NCI-H146 treated with DMSO at 0.1 percent for 48 hours (cell line): ENCODE results near the gene RPGR.

ENCODE experiments used
- DNase-seq: peaks from one replicate; lab custom pipeline; 2025; ENCODE audit not compliant: unreplicated experiment; lab: John Stamatoyannopoulos, UW

Gene RPGR, protein sequence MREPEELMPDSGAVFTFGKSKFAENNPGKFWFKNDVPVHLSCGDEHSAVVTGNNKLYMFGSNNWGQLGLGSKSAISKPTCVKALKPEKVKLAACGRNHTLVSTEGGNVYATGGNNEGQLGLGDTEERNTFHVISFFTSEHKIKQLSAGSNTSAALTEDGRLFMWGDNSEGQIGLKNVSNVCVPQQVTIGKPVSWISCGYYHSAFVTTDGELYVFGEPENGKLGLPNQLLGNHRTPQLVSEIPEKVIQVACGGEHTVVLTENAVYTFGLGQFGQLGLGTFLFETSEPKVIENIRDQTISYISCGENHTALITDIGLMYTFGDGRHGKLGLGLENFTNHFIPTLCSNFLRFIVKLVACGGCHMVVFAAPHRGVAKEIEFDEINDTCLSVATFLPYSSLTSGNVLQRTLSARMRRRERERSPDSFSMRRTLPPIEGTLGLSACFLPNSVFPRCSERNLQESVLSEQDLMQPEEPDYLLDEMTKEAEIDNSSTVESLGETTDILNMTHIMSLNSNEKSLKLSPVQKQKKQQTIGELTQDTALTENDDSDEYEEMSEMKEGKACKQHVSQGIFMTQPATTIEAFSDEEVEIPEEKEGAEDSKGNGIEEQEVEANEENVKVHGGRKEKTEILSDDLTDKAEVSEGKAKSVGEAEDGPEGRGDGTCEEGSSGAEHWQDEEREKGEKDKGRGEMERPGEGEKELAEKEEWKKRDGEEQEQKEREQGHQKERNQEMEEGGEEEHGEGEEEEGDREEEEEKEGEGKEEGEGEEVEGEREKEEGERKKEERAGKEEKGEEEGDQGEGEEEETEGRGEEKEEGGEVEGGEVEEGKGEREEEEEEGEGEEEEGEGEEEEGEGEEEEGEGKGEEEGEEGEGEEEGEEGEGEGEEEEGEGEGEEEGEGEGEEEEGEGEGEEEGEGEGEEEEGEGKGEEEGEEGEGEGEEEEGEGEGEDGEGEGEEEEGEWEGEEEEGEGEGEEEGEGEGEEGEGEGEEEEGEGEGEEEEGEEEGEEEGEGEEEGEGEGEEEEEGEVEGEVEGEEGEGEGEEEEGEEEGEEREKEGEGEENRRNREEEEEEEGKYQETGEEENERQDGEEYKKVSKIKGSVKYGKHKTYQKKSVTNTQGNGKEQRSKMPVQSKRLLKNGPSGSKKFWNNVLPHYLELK

DNA sequence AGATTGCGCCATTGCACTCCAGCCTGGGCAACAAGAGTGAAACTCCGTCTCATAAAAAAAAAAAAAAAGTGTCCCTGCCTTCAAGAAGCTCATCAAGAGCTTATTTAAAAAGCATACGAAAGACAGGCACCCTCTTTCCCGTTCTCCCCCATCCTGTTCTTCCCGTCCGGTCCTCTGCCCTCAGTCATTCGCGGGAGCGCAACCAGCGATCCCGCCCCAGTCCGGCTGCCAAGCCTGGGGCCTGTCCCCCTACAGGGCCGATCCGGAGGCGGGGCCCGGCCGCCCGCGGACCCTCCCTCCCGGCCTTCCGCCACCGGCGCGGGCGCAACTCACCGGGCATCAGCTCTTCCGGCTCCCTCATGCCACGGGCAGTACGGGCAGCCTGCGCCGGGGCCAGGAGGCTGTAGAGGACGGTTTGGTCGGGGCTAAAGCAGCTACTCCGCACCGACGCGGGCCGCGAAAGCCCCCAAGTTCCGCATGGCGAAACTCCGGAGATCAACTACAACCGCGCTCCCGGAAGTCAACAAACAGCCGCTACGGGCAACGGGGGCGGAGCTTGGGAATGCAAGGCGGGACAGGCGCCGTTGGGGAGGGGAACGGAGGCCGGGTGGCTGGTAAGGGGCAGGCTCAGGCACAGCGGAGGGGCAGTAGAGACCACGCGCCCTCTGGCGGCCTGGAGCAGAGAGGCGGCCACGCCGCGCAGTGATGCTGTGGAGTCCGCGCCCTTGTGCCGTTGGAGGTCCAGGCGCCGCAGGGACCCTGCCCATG is at the start of gene RPGR:
RPGR (minus strand) TSS at position 503 of the 768 bp plus-strand sequence; CDS start at position 361, 142 bp downstream.
- DNase-seq, result peak; percentile 74

DNA sequence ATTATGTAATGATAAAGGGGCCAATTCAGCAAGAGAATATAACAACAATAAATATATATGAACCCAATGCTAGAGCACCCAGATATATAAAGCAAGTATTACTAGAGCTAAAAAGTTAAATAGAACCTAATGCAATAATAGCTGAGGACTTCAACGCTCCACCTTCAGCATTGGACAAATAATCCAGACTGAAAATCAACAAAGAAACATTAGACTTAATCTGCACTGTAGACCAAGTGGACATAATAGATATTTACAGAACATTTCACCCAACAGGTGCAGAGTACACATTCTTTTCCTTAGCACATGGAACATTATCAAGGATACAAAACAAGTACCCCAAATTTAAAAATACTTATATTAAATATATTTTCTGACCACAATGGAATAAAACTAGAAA is 49.4 kb upstream of the RPGR start:
- no peak for DNase-seq

- DNase-seq, result no peak
Observed at GRCh38 chrX:38375891-38376290, 48.6 kb upstream of the RPGR start.

DNA sequence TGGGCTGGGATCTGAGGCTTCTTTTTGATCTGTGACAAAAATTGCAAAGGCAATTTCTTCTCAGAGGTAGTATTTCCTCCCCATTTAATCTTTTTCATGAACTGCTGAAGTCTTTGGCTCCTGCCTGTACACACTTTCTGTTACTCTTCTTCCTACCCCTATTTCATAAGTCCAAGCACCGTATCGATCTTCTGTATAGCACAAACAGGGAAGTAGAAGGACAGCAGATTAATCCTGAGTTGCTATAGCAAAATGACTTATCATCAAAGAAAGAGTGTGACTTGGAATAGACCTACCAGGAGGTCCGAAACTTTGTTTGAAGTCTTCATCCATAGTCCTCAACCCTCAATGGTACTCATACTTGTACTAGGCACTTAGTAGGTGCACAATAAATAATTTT is 47.1 kb upstream of the RPGR start:
- no peak for DNase-seq

- DNase-seq, result no peak
Observed at GRCh38 chrX:38371641-38372040, 44.3 kb upstream of the RPGR start.

GRCh38 chrX:38368774-38369173 is 41.5 kb upstream of the RPGR start:
- DNase-seq, result no peak

GRCh38 chrX:38365954-38366353 is 38.6 kb upstream of the RPGR start:
- no peak for DNase-seq

DNA sequence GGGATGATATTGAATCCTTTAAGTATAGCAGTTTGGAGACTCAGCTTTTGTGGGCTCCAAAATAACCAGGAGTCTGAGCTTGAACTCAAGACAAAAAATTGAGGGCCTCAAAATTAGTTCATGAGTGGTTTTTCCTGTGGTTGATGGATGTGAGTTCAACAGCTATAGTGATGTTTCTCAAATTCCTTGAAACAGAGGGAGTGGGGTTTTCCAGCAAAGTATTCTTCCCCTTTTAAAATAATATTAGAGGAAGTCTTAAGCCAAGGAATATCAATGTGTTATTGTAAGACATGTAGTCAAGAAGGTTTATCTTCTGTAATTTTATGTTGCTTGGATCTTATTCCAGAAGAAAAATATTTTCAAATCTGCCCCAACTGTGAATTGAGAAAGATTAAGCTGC is 35.7 kb upstream of the RPGR start:
- DNase-seq, result no peak

- no peak for DNase-seq
Observed at GRCh38 chrX:38357747-38358673, 30.7 kb upstream of the RPGR start.

- no peak for DNase-seq
Observed at GRCh38 chrX:38356401-38356800, 29.1 kb upstream of the RPGR start.

- no peak for DNase-seq
Observed at GRCh38 chrX:38352362-38352761, 25.1 kb upstream of the RPGR start, which contains the start of gene OTC. OTC (plus strand) TSS chrX:38352604; CDS start chrX:38352697, 93 bp downstream.

DNA sequence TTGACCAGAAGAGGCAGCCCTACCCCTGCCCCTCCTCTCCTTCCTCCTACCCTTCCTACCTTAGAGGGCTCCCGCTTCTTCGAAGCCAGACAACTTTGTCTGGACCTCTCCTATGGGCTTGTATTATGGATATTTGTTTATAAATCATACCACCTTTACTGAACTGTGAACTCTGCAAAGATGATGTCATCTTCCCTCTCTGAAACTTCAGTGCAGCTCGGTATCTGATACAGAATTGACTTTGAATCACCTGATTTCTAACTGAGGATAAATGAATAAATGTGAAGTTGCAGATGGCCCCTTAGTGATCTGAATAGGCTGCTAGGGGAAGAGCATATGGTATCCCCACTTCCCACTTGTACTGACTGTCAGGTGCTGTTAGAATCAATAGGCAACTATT is 24.0 kb upstream of the RPGR start:
- no peak for DNase-seq

DNA sequence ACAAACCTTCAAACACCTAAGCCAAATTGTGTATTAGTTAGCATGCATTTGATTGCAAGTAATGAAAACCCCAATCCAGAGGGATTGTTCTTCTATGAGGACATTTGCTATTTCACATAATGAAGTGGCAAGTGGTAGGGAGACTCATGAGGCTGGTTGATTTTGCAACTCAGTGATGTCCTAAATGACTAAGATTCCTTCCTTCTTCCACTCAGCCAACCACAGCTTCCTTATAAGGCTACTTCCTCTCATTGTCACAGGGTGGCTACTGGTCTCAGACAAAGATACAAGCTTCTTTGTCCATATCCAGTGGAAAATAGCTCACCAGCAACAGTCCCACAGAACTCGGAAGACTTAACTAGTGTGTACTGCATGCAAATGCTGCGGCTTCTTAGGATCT is 19.8 kb upstream of the RPGR start:
- no peak for DNase-seq

DNA sequence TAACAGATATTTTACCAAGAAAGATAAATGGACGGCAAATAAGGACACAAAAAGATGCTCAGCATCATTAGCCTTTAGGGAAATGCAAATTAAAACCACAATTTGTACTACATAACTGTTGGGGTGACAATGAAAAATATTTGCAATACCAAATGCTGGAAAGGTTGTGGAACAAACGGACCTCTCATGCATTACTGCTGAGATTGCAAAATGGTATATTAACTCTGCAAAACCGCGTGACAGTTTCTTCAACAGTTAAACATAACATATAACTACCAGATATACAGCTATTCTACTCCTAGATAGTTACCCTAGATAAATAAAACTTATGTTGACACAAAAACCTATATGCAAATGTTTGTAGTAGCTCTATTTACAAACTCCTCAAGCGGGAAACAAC is 18.8 kb upstream of the RPGR start:
- DNase-seq, result no peak

DNA sequence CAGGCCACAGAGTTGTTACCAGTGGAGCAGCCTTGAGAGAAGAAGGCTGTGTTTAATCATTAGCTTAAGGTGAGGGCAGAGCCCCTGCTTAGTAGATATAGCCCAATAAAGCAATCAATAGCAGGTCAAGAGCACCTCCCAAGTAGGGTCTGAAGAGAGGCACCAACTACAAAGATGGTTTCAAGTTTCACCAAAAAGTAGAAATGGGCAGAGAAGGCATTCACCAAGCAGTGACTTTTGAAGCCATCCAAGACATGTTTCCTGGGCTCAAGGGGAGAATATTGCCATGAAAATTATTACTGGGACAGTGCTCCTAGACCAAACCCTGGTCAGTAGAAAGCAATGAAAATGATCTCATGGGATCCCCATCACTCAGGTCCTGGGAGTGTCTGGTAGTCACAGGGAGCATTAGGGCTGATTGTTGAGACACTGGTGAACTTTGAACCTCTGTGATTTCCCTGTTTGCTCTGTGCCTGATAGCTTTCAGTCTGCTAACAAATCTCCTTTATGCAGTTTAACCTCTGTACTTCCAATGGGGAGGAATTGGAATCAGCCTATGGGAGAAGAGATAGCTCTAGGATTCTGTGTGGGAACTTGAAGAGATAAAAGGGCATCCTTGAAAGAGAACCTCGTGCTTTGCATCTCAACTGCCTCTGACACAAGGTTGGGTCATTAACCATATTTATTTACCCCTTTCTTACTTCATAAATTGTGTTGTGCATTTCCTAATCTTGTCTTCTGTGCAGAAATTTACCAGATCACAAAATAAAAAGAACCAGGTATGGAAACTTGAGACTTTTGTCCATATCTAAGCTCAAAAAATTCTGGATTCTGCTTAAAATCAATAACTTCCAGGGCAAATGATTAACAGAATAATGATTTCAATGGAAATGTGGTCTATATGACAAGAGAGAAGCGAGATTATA is 15.8 kb upstream of the RPGR start:
- no peak for DNase-seq

DNA sequence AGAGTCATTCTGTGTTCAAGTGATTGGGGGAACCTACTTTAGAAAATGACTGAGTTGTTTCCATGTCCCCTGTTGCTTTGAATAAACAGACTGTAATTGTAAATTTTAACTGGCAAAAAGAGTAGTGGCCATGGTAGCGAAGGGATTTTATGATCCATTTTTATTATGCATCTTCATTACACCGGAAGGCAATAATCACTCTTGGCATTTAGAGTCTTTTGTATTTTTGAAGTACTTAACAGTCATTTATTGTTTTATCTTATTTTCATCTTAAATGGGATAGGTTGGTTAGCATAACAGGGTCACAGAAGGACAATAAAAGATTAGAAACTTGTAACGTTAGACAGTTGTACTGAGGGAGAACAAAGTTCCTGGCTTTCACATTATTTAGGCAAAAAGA is 14.1 kb upstream of the RPGR start:
- DNase-seq, result no peak

GRCh38 chrX:38336538-38337240 is 9.4 kb upstream of the RPGR start:
- DNase-seq, result no peak

DNA sequence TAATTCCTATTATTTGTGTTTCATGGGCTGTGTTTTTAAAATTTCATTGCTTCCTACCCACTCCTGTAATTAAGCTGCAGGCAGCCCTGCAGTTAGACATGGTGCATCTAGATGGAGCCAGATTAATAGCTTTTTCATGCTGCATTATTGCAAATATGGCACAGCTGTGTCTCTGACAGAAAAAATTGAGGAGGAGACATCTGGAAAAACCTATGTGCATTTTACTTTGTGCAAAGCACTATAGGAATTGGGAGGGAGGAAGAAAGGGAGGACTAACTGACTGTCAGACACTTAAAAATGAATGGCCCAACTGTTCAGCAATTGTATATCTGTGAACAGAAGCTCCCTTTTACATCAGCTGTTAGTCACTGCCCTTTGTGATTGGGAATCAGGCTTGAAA is 8.1 kb upstream of the RPGR start:
- no peak for DNase-seq
